K562 (cell line): ENCODE data around the gene CBX8. TPM values are rescaled to one million over a fixed set of nuclear protein-coding genes. Genes with fewer than 3 reads are reported as not detected.

ENCODE experiments used
- ATAC-seq: fragments of 200-7000 bp; cut with Tn5 transposase; 3 replicates; pipeline ENCODE4 v1.9.1; 2020; ENCODE audit warnings: moderate library complexity
- BruUV-seq: library from RNA; stranded (reverse); fragments of 400-500 nt; replicated peaks from 2 replicates; lab custom pipeline; 2021; lab: Mats Ljungman, UMichigan
- CTCF ChIA-PET: fragments of 300-600 bp; formaldehyde crosslinking; extraction: SDS; loops from one replicate; lab custom pipeline; 2021; ENCODE audit warnings: low intra/inter-chr PET ratio; lab: Yijun Ruan, JAX
- POLR2A ChIA-PET: fragments of 300-600, 350-650 bp; sonication (Branson Sonifier 250); formaldehyde crosslinking; extraction: SDS; loops from one replicate; lab custom pipeline; 2021; ENCODE audit warnings: antibody characterized with exemption, inconsistent platforms; lab: Yijun Ruan, JAX
- DNase-seq, 4 experiments: peaks; one replicate each; pipeline versions ENCODE4 v3.0.0 to v3.0.0-alpha.2; 2011 to 2018; ENCODE audit warnings: low spot score in 3 of 4, mixed read lengths in 3 of 4; ENCODE audit errors: extremely low read depth in 1 of 4
- FAIRE-seq: peaks from 2 replicates; lab custom pipeline; 2011; peaks lifted over from hg19 to GRCh38; lab: Jason Lieb, UNC
- H2AFZ ChIP-seq: 2 replicates; pipeline ENCODE4 v1.6.0; 2011; ENCODE audit warnings: low read depth, low read length, control low read depth, inconsistent platforms
- H3K27ac ChIP-seq: fragments of 200-600 bp; 3 replicates; pipeline ENCODE4 v1.8.0; 2011; ENCODE audit warnings: low read depth, mild to moderate bottlenecking, control low read depth, inconsistent platforms, low read length, moderate library complexity, mixed read lengths; ENCODE audit errors: extremely low read depth
- H3K27me3 ChIP-seq, 2 experiments: fragments of 300-600 bp in 1 of 2; 2 replicates in 1 of 2; 3 replicates in 1 of 2; pipeline versions ENCODE4 v1.6.0 to v1.8.0; 2011; ENCODE audit warnings: inconsistent platforms in 2 of 2, low read length in 2 of 2, mild to moderate bottlenecking in 1 of 2, mixed read lengths in 1 of 2, moderate library complexity in 1 of 2; ENCODE audit not compliant: control insufficient read depth in 2 of 2, insufficient read depth in 2 of 2
- H3K36me3 ChIP-seq: fragments of 300-600 bp; 3 replicates; pipeline ENCODE4 v1.8.0; 2011; ENCODE audit warnings: mild to moderate bottlenecking, low read length, inconsistent platforms; ENCODE audit not compliant: control insufficient read depth, insufficient read depth
- H3K4me1 ChIP-seq, 2 experiments: fragments of 200-600 bp in 1 of 2; replicated peaks in 1 of 2; 2 replicates in 1 of 2; 3 replicates in 1 of 2; pipeline versions ENCODE4 v1.5.1 to v1.8.0; 2011; ENCODE audit warnings: inconsistent platforms in 2 of 2, low read length in 2 of 2, mild to moderate bottlenecking in 1 of 2, mixed read lengths in 1 of 2, moderate library complexity in 1 of 2; ENCODE audit not compliant: control insufficient read depth in 2 of 2, insufficient read depth in 2 of 2
- H3K4me2 ChIP-seq: 2 replicates; pipeline ENCODE4 v1.6.1; 2011; ENCODE audit warnings: low read length, control low read depth, inconsistent platforms, mixed read lengths; ENCODE audit not compliant: insufficient read depth
- H3K4me3 ChIP-seq: fragments of 200-600 bp; sonication (generic), shearing (Covaris generic); 2 replicates; pipeline ENCODE4 v1.5.1; 2016; ENCODE audit warnings: control low read depth, inconsistent platforms
- H3K79me2 ChIP-seq: fragments of 200-600 bp; 3 replicates; pipeline ENCODE4 v1.8.0; 2011; ENCODE audit warnings: low read length, inconsistent platforms; ENCODE audit not compliant: control insufficient read depth, insufficient read depth
- H3K9ac ChIP-seq, 2 experiments: 2 replicates each; pipeline versions ENCODE4 v1.6.0 to v1.6.1; 2011; ENCODE audit warnings: low read depth in 2 of 2, low read length in 2 of 2, control low read depth in 1 of 2, inconsistent platforms in 1 of 2, mild to moderate bottlenecking in 1 of 2, mixed read lengths in 1 of 2; ENCODE audit not compliant: insufficient read depth in 1 of 2
- H3K9me1 ChIP-seq: one replicate; pipeline ENCODE4 v1.6.0; 2011; ENCODE audit warnings: inconsistent platforms, mild to moderate bottlenecking, low read length, moderate library complexity; ENCODE audit not compliant: control insufficient read depth, insufficient read depth
- H3K9me3 ChIP-seq: replicated peaks from 2 replicates; pipeline ENCODE4 v1.5.1; 2011; ENCODE audit warnings: low read depth, low read length, inconsistent platforms; ENCODE audit not compliant: control insufficient read depth, insufficient read depth
- H4K20me1 ChIP-seq: replicated peaks from 2 replicates; pipeline ENCODE4 v1.6.1; 2011; ENCODE audit warnings: low read length, inconsistent platforms, mixed read lengths; ENCODE audit not compliant: control insufficient read depth, insufficient read depth
- ZNF707 ChIP-seq: fragments of 250-450 bp; sonication (Bioruptor Pico); conservative IDR thresholded peaks from 2 replicates; pipeline ENCODE4 v1.8.0; 2022; ENCODE audit warnings: inconsistent platforms, mild to moderate bottlenecking, moderate library complexity
- WGBS: fragments of 100-300 bp; shearing (Covaris generic); methylation state at CpG from one replicate; pipeline ENCODE4 v1.1.6; 2016; ENCODE audit warnings: low coverage, mixed read lengths; ENCODE audit not compliant: insufficient coverage; ENCODE audit errors: missing lambda C conversion rate; 5-methylcytosine and 5-hydroxymethylcytosine counted together
- in situ Hi-C: fragments of 300-500 bp; cut with MboI; formaldehyde crosslinking; loops from 4 replicates; pipeline ENCODE4 v1.15.0; 2018; ENCODE audit warnings: inconsistent platforms, mixed read lengths
- intact Hi-C: fragments of 100-400 bp; cut with micrococcal nuclease; formaldehyde crosslinking; loops from 2 replicates; pipeline ENCODE4 v1.14.2; 2022
- polyA plus RNA-seq, 8 experiments: library from polyadenylated mRNA; depleted of rRNA in 4 of 8; stranded (reverse) in 5 of 8; unstranded in 3 of 8; fragments of >200 nt; fragmentation: Nextera tagmentation in 2 of 8; fragmentation: Illumina TruSeq in 1 of 8; extraction: Ambion mirVana in 2 of 8; extraction: Trizol in 1 of 8; gene quantifications; 2 replicates each; pipeline versions ENCODE4 v1.2.1 to v1.2.3, GENCODE V29; 2011 to 2014; ENCODE audit warnings: inconsistent platforms in 1 of 8, missing spikeins in 1 of 8
- total RNA-seq, 7 experiments: library from RNA; depleted of rRNA in 6 of 7; stranded (reverse); fragments of >200 nt in 6 of 7; fragmentation: Illumina TruSeq in 2 of 7; extraction: Trizol in 2 of 7; gene quantifications; 2 replicates each; pipeline versions ENCODE4 v1.2.1 to v1.2.3, GENCODE V29; 2011 to 2021; ENCODE audit warnings: low replicate concordance in 1 of 7
- TF ChIP-seq, protein P1 (sequence below): sonication (generic); formaldehyde crosslinking; IDR thresholded peaks from 2 replicates; pipeline ENCODE4 v1.8.1; 2023; ENCODE audit warnings: mild to moderate bottlenecking, missing genetic modification reagents
- TF ChIP-seq, protein P2 (sequence below): fragments of 450-650 bp; formaldehyde crosslinking; IDR thresholded peaks from 2 replicates; pipeline ENCODE4 v1.4.0; 2022; ENCODE audit warnings: missing genetic modification characterization

CBX8 gene
- total and polyA plus RNA-seq, 9 of the 15 experiments (the other 6 are each of a cell fraction or from before 2014, with no cell fraction given): 0.08 to 11.9 (median 2.6) TPM

DNA sequence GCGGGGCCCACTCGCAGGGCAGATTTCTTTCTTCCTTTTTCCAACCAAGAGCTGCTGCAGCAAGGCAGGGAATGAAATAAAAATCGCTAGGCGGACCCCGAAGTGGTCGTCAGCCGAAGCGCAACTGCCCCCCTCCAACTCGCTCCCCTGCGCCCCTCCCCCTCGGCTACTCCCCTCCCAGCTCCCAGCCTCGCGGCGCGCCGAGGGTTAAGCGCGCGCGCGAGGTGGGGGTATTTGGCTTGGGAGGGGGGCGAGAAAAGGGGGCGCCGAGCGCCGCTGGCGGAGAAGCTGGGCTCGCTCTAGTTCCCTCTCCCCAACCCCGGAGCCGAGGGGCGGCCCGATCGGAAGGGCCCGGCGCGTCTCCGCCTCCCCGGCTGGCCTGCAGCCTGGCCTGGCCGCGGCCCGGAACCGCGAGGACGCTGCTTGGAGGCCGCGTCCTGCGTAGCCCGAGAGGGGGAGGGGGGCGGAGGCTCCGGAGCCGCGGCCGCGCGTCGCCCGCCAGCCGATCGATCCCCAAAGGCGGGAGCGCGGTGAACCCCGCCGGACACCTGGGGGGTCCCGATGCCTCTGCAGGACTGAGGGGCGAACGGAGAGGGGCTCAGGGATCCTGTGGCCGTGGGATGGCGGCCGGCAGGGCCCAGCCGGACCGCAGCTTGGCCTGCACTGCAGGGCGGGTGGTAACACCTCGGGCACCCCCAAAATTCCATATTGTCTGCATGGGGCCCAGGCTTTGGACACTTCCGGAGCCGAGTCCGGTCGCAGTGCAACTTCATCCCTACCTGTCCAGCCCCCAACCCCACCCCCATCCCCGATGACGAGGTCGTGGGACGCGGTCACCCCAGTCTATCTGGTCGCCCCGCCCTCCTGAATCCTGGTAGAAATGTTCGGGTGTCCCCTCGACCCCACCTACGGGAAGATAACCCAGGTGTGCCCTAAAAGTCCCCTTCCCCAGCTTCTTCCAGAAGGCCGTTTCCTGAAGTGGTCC lies 47.2 kb upstream of the CBX8 start:
- WGBS: 71% methylated on average over 7 of the region's 89 CpGs
- H3K9ac ChIP-seq: no peak overlapping the region; a peak in 2 of 4 replicates
- H3K4me2 ChIP-seq: no peak overlapping the region
- H3K4me3 ChIP-seq: no peak overlapping the region
- H3K4me1 ChIP-seq: peaks cover 21 to 62% of the 10 kb centered on the region in 2 experiments
- no peaks in the 10 kb centered on the region; the same call in 2 of the 3 replicates for H3K79me2 ChIP-seq
- POLR2A ChIA-PET: interaction anchor here (0.7 kb wide), 1 partner anchor 77 kb away, joined by 3 read pairs; no protein-coding TSS in a partner anchor
- no peaks in the 10 kb centered on the region for H3K9me1 ChIP-seq
- no peak overlapping the region for H3K27ac ChIP-seq
- intact Hi-C loops: no loop called here
- in situ Hi-C loops: no loop called here
- TF ChIP-seq, protein P1, sequence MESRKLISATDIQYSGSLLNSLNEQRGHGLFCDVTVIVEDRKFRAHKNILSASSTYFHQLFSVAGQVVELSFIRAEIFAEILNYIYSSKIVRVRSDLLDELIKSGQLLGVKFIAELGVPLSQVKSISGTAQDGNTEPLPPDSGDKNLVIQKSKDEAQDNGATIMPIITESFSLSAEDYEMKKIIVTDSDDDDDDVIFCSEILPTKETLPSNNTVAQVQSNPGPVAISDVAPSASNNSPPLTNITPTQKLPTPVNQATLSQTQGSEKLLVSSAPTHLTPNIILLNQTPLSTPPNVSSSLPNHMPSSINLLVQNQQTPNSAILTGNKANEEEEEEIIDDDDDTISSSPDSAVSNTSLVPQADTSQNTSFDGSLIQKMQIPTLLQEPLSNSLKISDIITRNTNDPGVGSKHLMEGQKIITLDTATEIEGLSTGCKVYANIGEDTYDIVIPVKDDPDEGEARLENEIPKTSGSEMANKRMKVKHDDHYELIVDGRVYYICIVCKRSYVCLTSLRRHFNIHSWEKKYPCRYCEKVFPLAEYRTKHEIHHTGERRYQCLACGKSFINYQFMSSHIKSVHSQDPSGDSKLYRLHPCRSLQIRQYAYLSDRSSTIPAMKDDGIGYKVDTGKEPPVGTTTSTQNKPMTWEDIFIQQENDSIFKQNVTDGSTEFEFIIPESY (CRISPR knock-in tag): peak; percentile 62; the same call in 1 of the 2 replicates
- TF ChIP-seq, protein P2, sequence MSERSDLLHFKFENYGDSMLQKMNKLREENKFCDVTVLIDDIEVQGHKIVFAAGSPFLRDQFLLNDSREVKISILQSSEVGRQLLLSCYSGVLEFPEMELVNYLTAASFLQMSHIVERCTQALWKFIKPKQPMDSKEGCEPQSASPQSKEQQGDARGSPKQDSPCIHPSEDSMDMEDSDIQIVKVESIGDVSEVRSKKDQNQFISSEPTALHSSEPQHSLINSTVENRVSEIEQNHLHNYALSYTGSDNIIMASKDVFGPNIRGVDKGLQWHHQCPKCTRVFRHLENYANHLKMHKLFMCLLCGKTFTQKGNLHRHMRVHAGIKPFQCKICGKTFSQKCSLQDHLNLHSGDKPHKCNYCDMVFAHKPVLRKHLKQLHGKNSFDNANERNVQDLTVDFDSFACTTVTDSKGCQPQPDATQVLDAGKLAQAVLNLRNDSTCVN (CRISPR knock-in tag): no peak
- no peak for TF ChIP-seq ZNF707 (CRISPR knock-in tag)
- no peak for FAIRE-seq
- H3K9me3 ChIP-seq: no peaks in the 10 kb centered on the region
- ATAC-seq: no peak
- no peak overlapping the region for H2AFZ ChIP-seq
- H4K20me1 ChIP-seq: no peaks in the 10 kb centered on the region
- H3K36me3 ChIP-seq: no peaks in the 10 kb centered on the region
- no peak for DNase-seq
- no TSS peak for BruUV-seq
- CTCF ChIA-PET: no interaction called here
- H3K27me3 ChIP-seq: no peaks in the 10 kb centered on the region; a peak in 1 of 5 replicates
